Liver (tissue), 9 donors: Measurements from ENCODE around the gene CAVIN1. TPM values are rescaled to one million over a fixed set of nuclear protein-coding genes. Genes with fewer than 3 reads are reported as not detected.
"Not testable (repeated sequence)": the region's sequence is repeated elsewhere in the genome, so short reads cannot be mapped to it uniquely, and the experiment has no call there.

Experiments used
- DNase-seq: peaks from one replicate; pipeline ENCODE4 v3.0.0-alpha.2; 2017; ENCODE audit warnings: low spot score
- H3K27ac ChIP-seq, 2 donors: one replicate each; pipeline ENCODE4 v1.7.0; 2013; ENCODE audit warnings: inconsistent platforms in 2 of 2, low read length in 2 of 2, control low read depth in 1 of 2, low read depth in 1 of 2, mild to moderate bottlenecking in 1 of 2
- H3K27me3 ChIP-seq, 4 donors: one replicate each; pipeline versions ENCODE4 v1.6.1 to v1.7.0; 2013; ENCODE audit warnings: low read length in 3 of 4, inconsistent platforms in 1 of 4, mild to moderate bottlenecking in 1 of 4, moderate library complexity in 1 of 4; ENCODE audit not compliant: control insufficient read depth in 4 of 4, insufficient read depth in 4 of 4
- H3K36me3 ChIP-seq, 4 donors: one replicate each; pipeline versions ENCODE4 v1.6.1 to v1.7.0; 2013; ENCODE audit warnings: low read length in 3 of 4, mild to moderate bottlenecking in 3 of 4, low read depth in 1 of 4, moderate library complexity in 1 of 4; ENCODE audit not compliant: control insufficient read depth in 4 of 4, insufficient read depth in 3 of 4
- H3K4me1 ChIP-seq, 4 donors: one replicate each; pipeline versions ENCODE4 v1.6.1 to v1.7.0; 2013; ENCODE audit warnings: low read length in 3 of 4, mild to moderate bottlenecking in 3 of 4, moderate library complexity in 1 of 4; ENCODE audit not compliant: control insufficient read depth in 4 of 4, insufficient read depth in 4 of 4
- H3K4me3 ChIP-seq, 3 donors: one replicate each; pipeline versions ENCODE4 v1.6.1 to v1.7.0; 2013; ENCODE audit warnings: low read length in 3 of 3, control low read depth in 1 of 3, low read depth in 1 of 3, mild to moderate bottlenecking in 1 of 3
- H3K9ac ChIP-seq, 2 donors: one replicate each; pipeline ENCODE4 v1.7.0; 2013; ENCODE audit warnings: low read length in 2 of 2, mild to moderate bottlenecking in 2 of 2, moderate library complexity in 2 of 2, control low read depth in 1 of 2, low read depth in 1 of 2
- H3K9me3 ChIP-seq, 4 donors: one replicate each; pipeline versions ENCODE4 v1.6.1 to v1.7.0; 2013; ENCODE audit warnings: low read length in 3 of 4; ENCODE audit not compliant: control insufficient read depth in 4 of 4
- EGR1 ChIP-seq, 2 donors: IDR thresholded peaks; 2 replicates each; pipeline ENCODE4 v1.6.1; 2016 to 2018; ENCODE audit warnings: antibody characterized with exemption in 2 of 2, low read depth in 2 of 2
- FOXA1 ChIP-seq: IDR thresholded peaks from 2 replicates; pipeline ENCODE4 v1.6.1; 2016; ENCODE audit warnings: antibody characterized with exemption
- FOXA2 ChIP-seq: IDR thresholded peaks from 2 replicates; pipeline ENCODE4 v1.6.1; 2016; ENCODE audit warnings: antibody characterized with exemption
- GABPA ChIP-seq, 2 donors: IDR thresholded peaks in 1 of 2; conservative IDR thresholded peaks in 1 of 2; 2 replicates each; pipeline ENCODE4 v1.6.1; 2016; ENCODE audit warnings: antibody characterized with exemption in 2 of 2, mild to moderate bottlenecking in 1 of 2, moderate library complexity in 1 of 2
- HNF4A ChIP-seq, 2 donors: conservative IDR thresholded peaks; 2 replicates each; pipeline ENCODE4 v1.6.1; 2016; ENCODE audit warnings: antibody characterized with exemption in 2 of 2, mild to moderate bottlenecking in 2 of 2
- HNF4G ChIP-seq: IDR thresholded peaks from 2 replicates; pipeline ENCODE4 v1.6.1; 2016; ENCODE audit warnings: antibody characterized with exemption
- RAD21 ChIP-seq, 2 donors: IDR thresholded peaks; 2 replicates each; pipeline ENCODE4 v1.6.1; 2016; ENCODE audit warnings: antibody characterized with exemption in 2 of 2, mild to moderate bottlenecking in 2 of 2
- REST ChIP-seq: IDR thresholded peaks from 2 replicates; pipeline ENCODE4 v1.6.1; 2016; ENCODE audit warnings: antibody characterized with exemption, mild to moderate bottlenecking
- TAF1 ChIP-seq: conservative IDR thresholded peaks from 2 replicates; pipeline ENCODE4 v1.6.1; 2016; ENCODE audit warnings: antibody characterized with exemption, mild to moderate bottlenecking
- WGBS: extraction: QIAGEN DNeasy Blood & Tissue Kit; methylation state at CpG from one replicate; pipeline ENCODE4 v1.1.7; 2013; 5-methylcytosine and 5-hydroxymethylcytosine counted together
- polyA plus RNA-seq, 2 donors: library from polyadenylated mRNA; stranded (reverse) in 1 of 2; unstranded in 1 of 2; fragments of 200-250 nt in 1 of 2; fragments of >200 nt in 1 of 2; fragmentation: Nextera tagmentation in 1 of 2; extraction: Ambion mirVana in 1 of 2; gene quantifications; one replicate each; pipeline versions ENCODE4 v1.2.1 to v1.2.3, GENCODE V29; 2013 to 2015
- total RNA-seq, 2 donors: library from RNA; depleted of rRNA; stranded (reverse); fragments of >200 nt; gene quantifications; one replicate each; pipeline ENCODE4 v1.2.3, GENCODE V29; 2014
- TF ChIP-seq, protein P1 (sequence below): IDR thresholded peaks from 2 replicates; pipeline ENCODE4 v1.6.1; 2016; ENCODE audit warnings: antibody characterized with exemption
- donor health status: healthy.
- donor health status: healthy.
- donor health status: healthy.
- donor health status: healthy.
- donor health status: healthy.

Gene CAVIN1
- total and polyA plus RNA-seq, 4 donors: 6.5 to 27.0 (median 14.4) TPM

DNA sequence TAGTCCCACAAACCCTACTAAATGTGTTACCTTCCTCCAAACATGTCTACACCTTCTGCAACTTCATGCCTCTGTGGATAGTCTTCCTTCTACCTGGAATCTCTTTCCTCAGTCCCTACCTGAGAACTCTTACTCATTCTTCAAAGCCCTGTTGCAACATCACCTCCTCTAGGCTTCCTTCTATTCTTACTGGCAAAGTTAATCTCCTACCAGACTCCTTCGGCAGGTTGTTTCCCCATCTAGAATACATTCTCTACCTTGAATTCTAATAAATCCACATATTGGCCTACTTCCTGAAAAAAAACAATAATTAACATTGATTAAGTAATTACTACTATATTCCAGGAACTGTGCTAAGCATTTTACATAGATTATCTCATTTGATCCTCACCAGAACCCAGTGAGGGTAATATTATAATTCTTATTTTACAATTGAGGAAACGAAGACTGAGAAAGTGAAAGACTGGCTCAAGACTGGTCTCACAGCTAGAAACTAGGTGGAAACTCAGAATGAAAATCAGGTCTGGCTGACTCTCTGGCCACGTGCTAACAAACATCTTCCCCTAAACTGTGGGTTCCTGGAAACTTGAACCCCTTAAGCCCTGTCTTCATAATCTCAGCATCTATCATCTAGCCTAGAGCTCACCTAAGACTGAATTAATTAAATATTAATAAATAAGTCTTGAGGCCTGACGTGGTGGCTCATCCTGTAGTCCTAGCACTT, 30.2 kb downstream of the CAVIN1 start:
- WGBS: 86% methylated on average over 4 of the region's 4 CpGs
- Histone ChIP-seq H3K27me3 (no peaks in the 10 kb centered on the region), H3K36me3 (no peaks in the 10 kb centered on the region), H3K4me3 (no peak overlapping the region), H3K9me3 (no peaks in the 10 kb centered on the region), H3K9ac (no peak overlapping the region), H3K4me1 (peaks cover 0 to 9% (median 3%) of the 10 kb centered on the region in 4 donors), H3K27ac (no peak overlapping the region)
- TF ChIP-seq REST: no peak
- TF ChIP-seq EGR1 (IDR thresholded peaks at IDR 0.05; ENCODE audit: low read depth in 2 of 2): no peak
- DNase-seq: no peak

DNA sequence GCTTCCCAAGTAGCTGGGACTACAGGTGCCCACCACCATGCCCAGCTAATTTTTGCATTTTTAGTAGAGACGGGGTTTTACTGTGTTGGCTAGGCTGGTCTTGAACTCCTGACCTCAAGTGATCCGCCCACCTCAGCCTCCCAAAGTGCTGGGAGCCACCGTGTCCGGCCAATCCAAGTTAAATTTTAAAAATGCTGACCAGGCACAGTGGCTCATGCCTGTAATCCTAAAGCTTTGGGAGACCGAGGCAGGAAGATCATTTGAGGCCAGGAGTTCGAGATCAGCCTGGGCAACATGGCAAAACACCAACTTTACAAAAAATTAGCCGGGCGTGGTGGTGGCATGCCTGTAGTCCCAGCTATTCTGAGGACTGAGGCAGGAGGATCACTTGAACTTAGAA, 31.6 kb downstream of the CAVIN1 start:
- DNase-seq, H3K4me3 ChIP-seq, H3K36me3 ChIP-seq, H3K9ac ChIP-seq, H3K9me3 ChIP-seq, H3K27me3 ChIP-seq, H3K27ac ChIP-seq: not testable (repeated sequence)
- WGBS: 85% methylated on average over 8 of the region's 8 CpGs
- peaks cover 2 to 17% (median 4%) of the 10 kb centered on the region in 4 donors for H3K4me1 ChIP-seq

DNA sequence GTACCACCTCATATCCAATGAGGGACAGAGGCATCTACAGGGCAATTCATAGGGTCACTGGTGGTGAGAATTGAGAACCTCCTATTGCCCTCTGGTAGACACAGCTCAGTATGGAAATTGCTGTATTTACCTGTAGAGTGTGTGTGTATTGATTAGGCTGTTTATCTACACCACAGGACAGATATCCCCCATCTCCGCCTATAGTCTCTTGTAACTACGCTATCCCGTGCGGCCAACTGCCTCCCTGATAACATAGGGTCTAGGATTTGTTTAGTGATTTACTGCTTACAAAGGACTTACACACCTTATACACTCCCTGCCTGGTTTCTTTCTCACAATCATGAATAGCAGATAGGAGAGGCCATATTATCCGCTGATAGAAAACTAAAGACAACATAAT, 33.2 kb downstream of the CAVIN1 start:
- DNase-seq: no peak
- no peak overlapping the region for H3K27ac ChIP-seq
- H3K9me3 ChIP-seq: no peaks in the 10 kb centered on the region
- H3K27me3 ChIP-seq: no peaks in the 10 kb centered on the region
- H3K36me3 ChIP-seq: no peaks in the 10 kb centered on the region
- H3K9ac ChIP-seq: no peak overlapping the region
- H3K4me3 ChIP-seq: no peak overlapping the region
- WGBS: 97% methylated on average over 5 of the region's 5 CpGs
- TF ChIP-seq RAD21 (IDR thresholded peaks at IDR 0.05) (no peak), TAF1 (no peak), FOXA1 (no peak), HNF4G (no peak), REST (no peak), GABPA (IDR thresholded peaks at IDR 0.05 in 1 of 2, conservative IDR thresholded peaks at IDR 0.05 in 1 of 2) (no peak), HNF4A (conservative IDR thresholded peaks at IDR 0.05) (no peak), FOXA2 (no peak)
- TF ChIP-seq, protein P1, sequence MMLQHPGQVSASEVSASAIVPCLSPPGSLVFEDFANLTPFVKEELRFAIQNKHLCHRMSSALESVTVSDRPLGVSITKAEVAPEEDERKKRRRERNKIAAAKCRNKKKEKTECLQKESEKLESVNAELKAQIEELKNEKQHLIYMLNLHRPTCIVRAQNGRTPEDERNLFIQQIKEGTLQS: no peak
- H3K4me1 ChIP-seq: peaks cover 2 to 20% (median 12%) of the 10 kb centered on the region in 4 donors
